HCEC 1CT (cell line): ENCODE data around the gene TFEC.
A peak's percentile ranks its signal among the peaks of the same experiment; 100 is the strongest.

Experiments
- DNase-seq: peaks from one replicate; pipeline ENCODE4 v3.0.0-alpha.2; 2017

TFEC gene

GRCh38 chr7:115920367-115920766 lies 110.2 kb downstream of the TFEC start:
- no peak for DNase-seq

GRCh38 chr7:115914951-115915350 lies 115.6 kb downstream of the TFEC start:
- DNase-seq: no peak

DNA sequence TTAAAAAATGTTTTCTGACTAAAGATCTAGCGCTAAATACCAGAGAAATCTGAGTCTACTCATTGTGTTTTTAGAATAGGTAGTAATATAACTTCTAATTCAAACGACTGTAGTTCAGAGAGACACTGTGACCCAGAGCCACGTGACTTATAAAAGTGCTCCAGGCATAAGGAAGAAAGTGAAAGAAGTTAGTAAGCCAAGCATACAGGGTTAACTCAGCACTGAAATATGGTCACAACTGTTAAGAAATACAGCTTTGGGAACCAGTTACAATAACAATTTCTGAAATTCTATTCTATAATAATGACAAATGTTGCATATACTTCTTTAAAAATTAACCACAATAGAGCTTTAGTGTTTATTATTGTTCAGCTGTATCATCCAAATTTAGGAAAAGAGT lies 119.1 kb downstream of the TFEC start:
- no peak for DNase-seq

- DNase-seq: peak; percentile 42
Measured at GRCh38 chr7:115910541-115911164, 119.9 kb downstream of the TFEC start.

DNA sequence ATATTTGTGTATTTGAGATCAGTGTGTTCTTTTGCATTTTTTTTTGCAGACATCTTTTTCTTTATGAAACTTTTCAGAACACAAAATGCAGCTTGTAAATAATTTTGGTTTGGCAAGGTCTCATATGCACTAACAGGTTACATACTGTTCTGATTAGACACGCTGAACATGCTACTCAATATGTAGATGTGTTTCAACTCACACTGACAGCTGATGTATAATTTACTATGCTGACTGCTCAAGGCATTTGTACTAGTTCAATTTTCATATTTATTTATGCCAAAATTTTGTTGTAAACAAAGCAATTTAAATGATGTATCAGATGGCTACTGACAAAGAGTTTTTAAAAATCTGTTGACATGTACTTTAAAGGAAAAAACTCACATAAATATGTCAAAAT lies 123.8 kb downstream of the TFEC start:
- DNase-seq: no peak

- DNase-seq: no peak
Measured at GRCh38 chr7:115889669-115889984, 140.9 kb downstream of the TFEC start.

GRCh38 chr7:115888981-115889668 lies 141.4 kb downstream of the TFEC start:
- no peak for DNase-seq

DNA sequence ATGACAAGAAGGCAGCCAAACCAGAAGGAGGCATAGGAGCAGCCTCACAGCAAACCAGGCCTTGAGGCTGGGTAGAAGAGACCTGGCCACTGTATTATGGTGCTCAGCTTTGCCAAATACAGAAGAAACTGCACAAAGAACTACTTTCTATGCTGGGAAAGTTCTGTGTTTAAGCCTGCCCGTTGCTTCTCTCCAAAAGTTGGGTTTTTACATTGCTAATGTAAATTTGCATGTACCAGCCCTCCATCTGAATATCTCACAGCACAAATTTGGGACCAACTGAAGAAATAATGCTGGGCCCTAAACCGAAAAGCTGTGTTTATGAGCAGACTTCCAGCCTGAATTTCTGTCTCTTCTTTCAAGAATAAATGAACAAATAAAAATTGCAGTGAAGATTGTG lies 145.0 kb downstream of the TFEC start:
- no peak for DNase-seq
